Caco-2 (cell line): ENCODE data around the gene CYTH2. TPM values are rescaled to one million over a fixed set of nuclear protein-coding genes. Genes with fewer than 3 reads are reported as not detected.
A peak's percentile ranks its signal among the peaks of the same experiment; 100 is the strongest.

Source experiments
- BruUV-seq: library from RNA; stranded (reverse); fragments of 400-500 nt; replicated peaks from 2 replicates; lab custom pipeline; 2021; lab: Mats Ljungman, UMichigan
- CTCF ChIA-PET: fragments of 300-600 bp; sonication (Branson Sonifier 250); formaldehyde crosslinking; loops from one replicate; lab custom pipeline; 2022; ENCODE audit warnings: antibody characterized with exemption; lab: Charles Lee
- POLR2A ChIA-PET: fragments of 300-600 bp; sonication (Branson Sonifier 250); formaldehyde crosslinking; loops from one replicate; lab custom pipeline; 2022; ENCODE audit warnings: antibody characterized with exemption; lab: Charles Lee
- DNase-seq, 2 experiments: peaks; one replicate each; pipeline versions ENCODE4 v3.0.0 to v3.0.0-alpha.2; 2020 to 2022
- H3K27me3 ChIP-seq: replicated peaks from 2 replicates; pipeline ENCODE4 v1.6.0; 2011; ENCODE audit warnings: low read length; ENCODE audit not compliant: control insufficient read depth, insufficient read depth
- H3K36me3 ChIP-seq: 2 replicates; pipeline ENCODE4 v1.5.1; 2011; ENCODE audit warnings: low read length; ENCODE audit not compliant: control insufficient read depth, insufficient read depth
- H3K4me1 ChIP-seq: fragments of 250-450 bp; sonication (Bioruptor Pico); 2 replicates; pipeline ENCODE4 v1.5.1; 2020; ENCODE audit warnings: mild to moderate bottlenecking
- H3K4me3 ChIP-seq: 2 replicates; pipeline ENCODE4 v1.5.1; 2011; ENCODE audit warnings: low read depth, mild to moderate bottlenecking, control low read depth, low read length
- H3K9me3 ChIP-seq: fragments of 250-450 bp; sonication (Bioruptor Pico); 2 replicates; pipeline ENCODE4 v1.5.1; 2020; ENCODE audit warnings: mild to moderate bottlenecking, moderate library complexity
- H3K27ac Mint-ChIP-seq: one replicate; pipeline ENCODE4 v1.8.0; 2022; ENCODE audit warnings: mixed read lengths; ENCODE audit not compliant: unreplicated experiment
- H3K27me3 Mint-ChIP-seq: one replicate; pipeline ENCODE4 v1.8.0; 2022; ENCODE audit warnings: mixed read lengths; ENCODE audit not compliant: insufficient read depth, unreplicated experiment
- H3K36me3 Mint-ChIP-seq: one replicate; pipeline ENCODE4 v1.8.0; 2022; ENCODE audit warnings: mild to moderate bottlenecking, mixed read lengths; ENCODE audit not compliant: insufficient read depth, unreplicated experiment
- H3K4me1 Mint-ChIP-seq: one replicate; pipeline ENCODE4 v1.8.0; 2022; ENCODE audit warnings: low read depth, mixed read lengths; ENCODE audit not compliant: unreplicated experiment
- H3K4me3 Mint-ChIP-seq: one replicate; pipeline ENCODE4 v1.8.0; 2022; ENCODE audit warnings: mild to moderate bottlenecking, moderate library complexity, mixed read lengths; ENCODE audit not compliant: unreplicated experiment
- H3K9me3 Mint-ChIP-seq: one replicate; pipeline ENCODE4 v1.8.0; 2022; ENCODE audit warnings: mixed read lengths; ENCODE audit not compliant: unreplicated experiment
- intact Hi-C: fragments of 100-400 bp; cut with micrococcal nuclease; formaldehyde crosslinking; loops from one replicate; pipeline ENCODE4 v1.10.0; 2022; ENCODE audit not compliant: unreplicated experiment
- total RNA-seq: library from RNA; stranded (reverse); gene quantifications from 2 replicates; pipeline ENCODE4 v1.2.3, GENCODE V29; 2022
- TF ChIP-seq, protein P1 (sequence below), 2 experiments: fragments of 200-600 bp in 1 of 2; IDR thresholded peaks; 1 replicate in 1 of 2; 2 replicates in 1 of 2; pipeline versions ENCODE4 v1.5.1 to v1.8.0; 2011 to 2022; ENCODE audit warnings: antibody characterized with exemption in 1 of 2, control low read depth in 1 of 2, inconsistent platforms in 1 of 2, low read depth in 1 of 2, low read length in 1 of 2, mild to moderate bottlenecking in 1 of 2, moderate library complexity in 1 of 2; ENCODE audit not compliant: insufficient read depth in 1 of 2, severe bottlenecking in 1 of 2, unreplicated experiment in 1 of 2

Gene CYTH2
- total RNA-seq, 1 experiment from 2014 or later, result 74.6 TPM

DNA sequence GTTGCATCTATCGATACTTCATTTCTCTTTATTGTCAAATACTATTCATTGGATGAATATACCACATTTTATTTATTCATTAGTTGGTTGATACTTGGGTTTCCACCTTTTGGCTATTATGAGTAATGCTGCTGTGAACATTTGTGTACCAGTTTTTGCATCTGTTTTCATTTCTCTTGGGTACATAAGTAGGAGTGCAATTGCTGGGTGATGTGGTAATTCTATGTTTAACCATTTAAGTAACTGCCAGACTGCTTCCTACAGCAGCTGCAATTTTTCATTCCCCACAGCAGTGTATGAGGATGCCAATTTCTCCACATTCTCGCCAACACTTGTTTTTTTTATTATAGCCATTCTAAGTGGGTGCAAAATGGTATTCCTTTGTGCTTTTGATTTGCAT, 11.2 kb upstream of the CYTH2 start:
- no peaks in the 10 kb centered on the region; the same call in 1 of the 2 replicates for H3K36me3 ChIP-seq
- no TSS peak for BruUV-seq
- Mint-ChIP-seq H3K27ac (no peak overlapping the region), H3K4me1 (no peaks in the 10 kb centered on the region), H3K9me3 (no peaks in the 10 kb centered on the region), H3K4me3 (no peak overlapping the region), H3K36me3 (peaks cover 87% of the 10 kb centered on the region), H3K27me3 (no peaks in the 10 kb centered on the region)
- DNase-seq, result no peak
- ChIA-PET POLR2A (no interaction called here), CTCF (no interaction called here)
- intact Hi-C loops, result no loop called here
- no peak overlapping the region for H3K4me3 ChIP-seq
- H3K4me1 ChIP-seq, result no peaks in the 10 kb centered on the region
- H3K27me3 ChIP-seq, result no peaks in the 10 kb centered on the region
- H3K9me3 ChIP-seq, result no peaks in the 10 kb centered on the region
- TF ChIP-seq, protein P1, sequence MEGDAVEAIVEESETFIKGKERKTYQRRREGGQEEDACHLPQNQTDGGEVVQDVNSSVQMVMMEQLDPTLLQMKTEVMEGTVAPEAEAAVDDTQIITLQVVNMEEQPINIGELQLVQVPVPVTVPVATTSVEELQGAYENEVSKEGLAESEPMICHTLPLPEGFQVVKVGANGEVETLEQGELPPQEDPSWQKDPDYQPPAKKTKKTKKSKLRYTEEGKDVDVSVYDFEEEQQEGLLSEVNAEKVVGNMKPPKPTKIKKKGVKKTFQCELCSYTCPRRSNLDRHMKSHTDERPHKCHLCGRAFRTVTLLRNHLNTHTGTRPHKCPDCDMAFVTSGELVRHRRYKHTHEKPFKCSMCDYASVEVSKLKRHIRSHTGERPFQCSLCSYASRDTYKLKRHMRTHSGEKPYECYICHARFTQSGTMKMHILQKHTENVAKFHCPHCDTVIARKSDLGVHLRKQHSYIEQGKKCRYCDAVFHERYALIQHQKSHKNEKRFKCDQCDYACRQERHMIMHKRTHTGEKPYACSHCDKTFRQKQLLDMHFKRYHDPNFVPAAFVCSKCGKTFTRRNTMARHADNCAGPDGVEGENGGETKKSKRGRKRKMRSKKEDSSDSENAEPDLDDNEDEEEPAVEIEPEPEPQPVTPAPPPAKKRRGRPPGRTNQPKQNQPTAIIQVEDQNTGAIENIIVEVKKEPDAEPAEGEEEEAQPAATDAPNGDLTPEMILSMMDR (IDR thresholded peaks at IDR 0.05; ENCODE audit: insufficient read depth in 1 of 2, low read depth in 1 of 2, low read length in 1 of 2, severe bottlenecking in 1 of 2, unreplicated experiment in 1 of 2), result no peak

DNA sequence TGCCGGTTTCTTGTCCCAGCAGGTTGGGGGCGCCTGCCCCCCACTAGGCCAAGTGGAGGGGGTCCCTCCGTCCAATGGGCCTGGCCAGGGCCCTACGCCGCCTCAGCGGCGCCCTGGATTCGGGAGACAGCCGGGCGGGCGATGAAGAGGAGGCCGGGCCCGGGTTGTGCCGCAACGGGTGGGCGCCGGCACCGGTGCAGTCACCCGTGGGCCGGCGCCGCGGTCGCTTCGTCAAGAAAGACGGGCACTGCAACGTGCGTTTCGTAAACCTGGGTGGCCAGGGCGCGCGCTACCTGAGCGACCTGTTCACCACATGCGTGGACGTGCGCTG, 7.6 kb upstream of the CYTH2 start:
- POLR2A ChIA-PET, result no interaction called here
- TF ChIP-seq, protein P1 (IDR thresholded peaks at IDR 0.05; ENCODE audit: insufficient read depth in 1 of 2, low read depth in 1 of 2, low read length in 1 of 2, severe bottlenecking in 1 of 2, unreplicated experiment in 1 of 2), result no peak
- DNase-seq, result no peak
- no peaks in the 10 kb centered on the region for H3K27me3 ChIP-seq
- no peaks in the 10 kb centered on the region for H3K9me3 ChIP-seq
- no peaks in the 10 kb centered on the region; the same call in 1 of the 2 replicates for H3K36me3 ChIP-seq
- H3K9me3 Mint-ChIP-seq, result no peaks in the 10 kb centered on the region
- H3K4me3 Mint-ChIP-seq, result no peak overlapping the region
- H3K27me3 Mint-ChIP-seq, result no peaks in the 10 kb centered on the region
- CTCF ChIA-PET, result no interaction called here
- BruUV-seq, result no TSS peak
- H3K27ac Mint-ChIP-seq, result no peak overlapping the region
- H3K4me1 Mint-ChIP-seq, result no peaks in the 10 kb centered on the region
- H3K36me3 Mint-ChIP-seq, result peaks cover 58% of the 10 kb centered on the region
- intact Hi-C loops, result no loop called here
- no peak overlapping the region for H3K4me3 ChIP-seq
- H3K4me1 ChIP-seq, result no peaks in the 10 kb centered on the region

DNA sequence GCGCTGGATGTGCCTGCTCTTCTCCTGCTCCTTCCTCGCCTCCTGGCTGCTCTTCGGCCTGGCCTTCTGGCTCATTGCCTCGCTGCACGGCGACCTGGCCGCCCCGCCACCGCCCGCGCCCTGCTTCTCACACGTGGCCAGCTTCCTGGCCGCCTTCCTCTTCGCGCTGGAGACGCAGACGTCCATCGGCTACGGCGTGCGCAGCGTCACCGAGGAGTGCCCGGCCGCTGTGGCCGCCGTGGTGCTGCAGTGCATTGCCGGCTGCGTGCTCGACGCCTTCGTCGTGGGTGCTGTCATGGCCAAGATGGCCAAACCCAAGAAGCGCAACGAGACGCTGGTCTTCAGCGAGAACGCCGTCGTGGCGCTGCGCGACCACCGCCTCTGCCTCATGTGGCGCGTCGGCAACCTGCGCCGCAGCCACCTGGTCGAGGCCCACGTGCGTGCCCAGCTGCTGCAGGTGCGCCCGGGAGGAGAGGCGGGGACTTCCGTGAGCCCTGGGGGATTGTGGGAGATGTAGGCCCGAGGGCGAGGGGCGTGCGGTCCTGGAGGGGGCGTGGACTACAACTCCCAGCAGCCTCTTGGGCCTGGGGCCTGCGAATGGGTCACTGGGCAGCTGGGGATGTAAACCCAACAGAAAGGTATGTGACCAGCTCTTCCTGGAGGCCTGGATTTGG, 7.0 kb upstream of the CYTH2 start:
- no peaks in the 10 kb centered on the region for H3K9me3 Mint-ChIP-seq
- Histone ChIP-seq H3K4me1 (no peaks in the 10 kb centered on the region), H3K36me3 (no peaks in the 10 kb centered on the region; the same call in 1 of the 2 replicates), H3K27me3 (no peaks in the 10 kb centered on the region), H3K4me3 (no peak overlapping the region), H3K9me3 (no peaks in the 10 kb centered on the region)
- H3K27me3 Mint-ChIP-seq, result no peaks in the 10 kb centered on the region
- no TSS peak for BruUV-seq
- no peak overlapping the region for H3K4me3 Mint-ChIP-seq
- peak; percentile 61 to 69 for DNase-seq
- no peak overlapping the region for H3K27ac Mint-ChIP-seq
- intact Hi-C loops, result no loop called here
- CTCF ChIA-PET, result no interaction called here
- no peaks in the 10 kb centered on the region for H3K4me1 Mint-ChIP-seq
- peaks cover 60% of the 10 kb centered on the region for H3K36me3 Mint-ChIP-seq
- POLR2A ChIA-PET, result interaction anchor here (1.0 kb wide), 1 partner anchor 31 kb away, joined by 3 read pairs; no protein-coding TSS in a partner anchor
- TF ChIP-seq, protein P1 (IDR thresholded peaks at IDR 0.05; ENCODE audit: insufficient read depth in 1 of 2, low read depth in 1 of 2, low read length in 1 of 2, severe bottlenecking in 1 of 2, unreplicated experiment in 1 of 2), result no peak
